ENCODE data around the gene PPP1R12B. TPM values are rescaled to one million over a fixed set of nuclear protein-coding genes. Genes with fewer than 3 reads are reported as not detected.
A peak's percentile ranks its signal among the peaks of the same experiment; 100 is the strongest.
"Not testable (repeated sequence)": the region's sequence is repeated elsewhere in the genome, so short reads cannot be mapped to it uniquely, and the experiment has no call there.

Gene PPP1R12B
- total RNA-seq, 4 donors from 2014 or later = 747 to 1,375 (median 979) TPM

- Histone ChIP-seq H3K4me1 (peaks cover 0 to 23% (median 0%) of the 10 kb centered on the region in 3 donors), H3K9me3 (no peaks in the 10 kb centered on the region), H3K36me3 (no peaks in the 10 kb centered on the region), H3K27ac (no peak overlapping the region), H3K27me3 (no peaks in the 10 kb centered on the region), H3K4me3 (no peak overlapping the region)
- ATAC-seq = no peak
- WGBS, 2 donors (ENCODE audit: low coverage in 1 of 2) = 60 to 71% methylated on average over 4 of the region's 4 CpGs
- TF ChIP-seq CTCF (IDR thresholded peaks at IDR 0.05) (peak; percentile 71 to 80 (median 74)), POLR2A (IDR thresholded peaks at IDR 0.05) (no peak)
Measured at GRCh38 chr1:202343652-202344349, 4.7 kb upstream of the PPP1R12B start.

GRCh38 chr1:202348005-202348508 is 442 bp upstream of the PPP1R12B start:
- WGBS, 2 donors (ENCODE audit: low coverage in 1 of 2) = 48 to 57% methylated on average over 5 to 6 of the region's 6 CpGs
- no peak for ATAC-seq
- H3K4me3 ChIP-seq = peak overlapping the region in 1 of 2 donors; percentile 95
- H3K4me1 ChIP-seq = peaks cover 0 to 47% (median 7%) of the 10 kb centered on the region in 3 donors
- H3K27me3 ChIP-seq = no peaks in the 10 kb centered on the region
- TF ChIP-seq CTCF (IDR thresholded peaks at IDR 0.05) = no peak
- no peak for TF ChIP-seq EP300 (IDR thresholded peaks at IDR 0.05)
- no peaks in the 10 kb centered on the region for H3K36me3 ChIP-seq
- no peaks in the 10 kb centered on the region for H3K9me3 ChIP-seq
- peak overlapping the region in 3 of 4 donors; percentile 60 to 91 (median 60) for H3K27ac ChIP-seq

GRCh38 chr1:202349206-202349928 is 868 bp downstream of the PPP1R12B start:
- no peak for ATAC-seq
- Histone ChIP-seq H3K4me3 (peak overlapping the region; percentile 56 to 95), H3K36me3 (no peaks in the 10 kb centered on the region), H3K4me1 (peaks cover 0 to 47% (median 7%) of the 10 kb centered on the region in 3 donors), H3K27me3 (no peaks in the 10 kb centered on the region), H3K9me3 (no peaks in the 10 kb centered on the region), H3K27ac (peak overlapping the region in 3 of 4 donors; percentile 87 to 97 (median 91))
- 5 to 7% methylated on average over 12 of the region's 12 CpGs for WGBS, 2 donors (ENCODE audit: low coverage in 1 of 2)
- TF ChIP-seq POLR2AphosphoS5 (IDR thresholded peaks at IDR 0.05) = no peak
- no peak for TF ChIP-seq POLR2A (IDR thresholded peaks at IDR 0.05)
- TF ChIP-seq CTCF (IDR thresholded peaks at IDR 0.05) = no peak
- TF ChIP-seq EP300 (IDR thresholded peaks at IDR 0.05) = no peak

- no peaks in the 10 kb centered on the region for H3K9me3 ChIP-seq
- 31 to 100% methylated on average over 1 to 2 of the region's 2 CpGs for WGBS, 2 donors (ENCODE audit: low coverage in 1 of 2)
Measured at GRCh38 chr1:202351725-202352124, 3.2 kb downstream of the PPP1R12B start.

GRCh38 chr1:202352583-202353197 is 4.2 kb downstream of the PPP1R12B start:
- H3K27ac ChIP-seq, H3K9me3 ChIP-seq, H3K36me3 ChIP-seq, H3K27me3 ChIP-seq, H3K4me3 ChIP-seq, ATAC-seq: not testable (repeated sequence)
- 88 to 89% methylated on average over 4 to 10 of the region's 11 CpGs for WGBS, 2 donors (ENCODE audit: low coverage in 1 of 2)
- H3K4me1 ChIP-seq = peaks cover 0 to 47% (median 7%) of the 10 kb centered on the region in 3 donors

More at GRCh38 chr1:202351725-202352124, 3.2 kb downstream of the PPP1R12B start:
- Histone ChIP-seq H3K4me1 (peaks cover 0 to 47% (median 7%) of the 10 kb centered on the region in 3 donors), H3K27me3 (no peaks in the 10 kb centered on the region), H3K36me3 (no peaks in the 10 kb centered on the region), H3K4me3 (no peak overlapping the region), H3K27ac (no peak overlapping the region)
- TF ChIP-seq EP300 (IDR thresholded peaks at IDR 0.05) (no peak), CTCF (IDR thresholded peaks at IDR 0.05) (no peak), POLR2AphosphoS5 (IDR thresholded peaks at IDR 0.05) (no peak), POLR2A (IDR thresholded peaks at IDR 0.05) (no peak)
- ATAC-seq = no peak

Measured in gastroesophageal sphincter (tissue), 4 donors.